Activated naive CD8-positive, alpha-beta T cell treated with anti-CD3 and anti-CD28 coated beads for 36 hours (primary cell): ENCODE measurements around the gene UBA7. TPM values are rescaled to one million over a fixed set of nuclear protein-coding genes. Genes with fewer than 3 reads are reported as not detected.
"Not testable (repeated sequence)": the region's sequence is repeated elsewhere in the genome, so short reads cannot be mapped to it uniquely, and the experiment has no call there.

Experiments
- DNase-seq: peaks from one replicate; pipeline ENCODE4 v3.0.0; 2021
- H3K27ac Mint-ChIP-seq: one replicate; pipeline ENCODE4 v1.8.0; 2022; ENCODE audit warnings: mild to moderate bottlenecking, moderate library complexity, mixed read lengths
- H3K27me3 Mint-ChIP-seq: one replicate; pipeline ENCODE4 v1.8.0; 2022; ENCODE audit warnings: mild to moderate bottlenecking, mixed read lengths
- H3K36me3 Mint-ChIP-seq: one replicate; pipeline ENCODE4 v1.8.0; 2021; ENCODE audit warnings: mild to moderate bottlenecking, mixed read lengths
- H3K4me1 Mint-ChIP-seq: one replicate; pipeline ENCODE4 v1.8.0; 2021; ENCODE audit warnings: mixed read lengths
- H3K4me3 Mint-ChIP-seq: one replicate; pipeline ENCODE4 v1.8.0; 2022; ENCODE audit warnings: mild to moderate bottlenecking, moderate library complexity, mixed read lengths
- H3K9me3 Mint-ChIP-seq: one replicate; pipeline ENCODE4 v1.8.0; 2022; ENCODE audit warnings: mixed read lengths
- total RNA-seq, 2 experiments: library from RNA; stranded (reverse); gene quantifications; one replicate each; pipeline ENCODE4 v1.2.3, GENCODE V29; 2021

The UBA7 gene
- total RNA-seq, 2 experiments from 2014 or later = 65.1 to 68.0 TPM

- no peaks in the 10 kb centered on the region for H3K36me3 Mint-ChIP-seq
- no peak overlapping the region for H3K4me3 Mint-ChIP-seq
- no peak for DNase-seq
- H3K27me3 Mint-ChIP-seq = peaks cover under 1% of the 10 kb centered on the region
- H3K4me1 Mint-ChIP-seq = peaks cover 2% of the 10 kb centered on the region
- no peak overlapping the region for H3K27ac Mint-ChIP-seq
- H3K9me3 Mint-ChIP-seq = no peaks in the 10 kb centered on the region
These were observed 18.5 kb downstream of the UBA7 start for GRCh38 chr3:49794926-49795905.

DNA sequence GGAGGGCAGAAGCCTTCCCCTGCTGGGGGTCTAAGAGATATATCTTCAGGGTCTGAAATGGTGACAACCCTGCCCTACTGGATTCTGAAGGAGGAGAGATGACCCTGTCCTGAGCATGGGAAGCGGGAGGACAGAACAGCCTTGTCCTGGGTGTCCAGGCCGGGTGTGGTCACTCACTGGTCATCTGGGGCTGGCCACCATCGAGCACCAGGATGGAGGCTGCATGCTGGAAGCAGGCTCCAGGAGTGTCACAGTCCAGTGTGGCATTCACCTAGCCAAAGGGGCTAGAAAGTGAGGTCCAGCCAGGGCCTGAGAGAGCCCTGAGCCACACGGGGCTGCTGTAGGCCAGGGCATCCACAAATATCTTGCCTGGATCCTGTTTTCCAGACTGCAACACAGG, 19.3 kb downstream of the UBA7 start:
- no peak for DNase-seq
- Mint-ChIP-seq H3K36me3 (no peaks in the 10 kb centered on the region), H3K4me1 (peaks cover 7% of the 10 kb centered on the region), H3K9me3 (no peaks in the 10 kb centered on the region), H3K27ac (no peak overlapping the region), H3K27me3 (no peaks in the 10 kb centered on the region), H3K4me3 (no peak overlapping the region)

- peaks cover 7% of the 10 kb centered on the region for H3K4me1 Mint-ChIP-seq
- no peaks in the 10 kb centered on the region for H3K36me3 Mint-ChIP-seq
- no peak for DNase-seq
- H3K27ac Mint-ChIP-seq = no peak overlapping the region
- no peaks in the 10 kb centered on the region for H3K9me3 Mint-ChIP-seq
- no peak overlapping the region for H3K4me3 Mint-ChIP-seq
- no peaks in the 10 kb centered on the region for H3K27me3 Mint-ChIP-seq
These were observed 20.2 kb downstream of the UBA7 start for GRCh38 chr3:49793486-49794085.

GRCh38 chr3:49792371-49793150, 21.2 kb downstream of the UBA7 start:
- Mint-ChIP-seq H3K4me3 (no peak overlapping the region), H3K27ac (no peak overlapping the region), H3K9me3 (no peaks in the 10 kb centered on the region), H3K4me1 (peaks cover 7% of the 10 kb centered on the region), H3K36me3 (no peaks in the 10 kb centered on the region), H3K27me3 (no peaks in the 10 kb centered on the region)
- no peak for DNase-seq

DNA sequence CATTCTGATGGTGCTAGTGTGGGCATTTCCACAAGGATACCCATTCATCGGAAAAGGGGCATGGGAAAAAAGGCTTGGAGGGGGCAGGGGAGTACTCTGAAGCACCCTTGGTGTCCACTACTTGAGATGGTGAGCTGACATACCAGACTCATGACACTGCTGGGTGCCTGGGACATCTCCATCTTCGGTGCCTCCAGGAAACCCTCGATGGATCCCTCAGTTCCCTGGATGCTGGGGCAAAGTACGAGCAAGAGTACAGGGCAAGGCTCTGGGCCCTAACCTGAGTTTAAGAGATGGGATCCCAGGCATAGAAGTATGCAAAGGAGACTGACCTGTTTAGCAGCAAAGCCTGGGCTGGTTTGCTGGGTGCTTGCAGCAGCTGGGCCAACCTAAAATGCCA, 22.2 kb downstream of the UBA7 start:
- Mint-ChIP-seq H3K36me3 (no peaks in the 10 kb centered on the region), H3K4me3 (no peak overlapping the region), H3K4me1 (peaks cover 15% of the 10 kb centered on the region), H3K9me3 (no peaks in the 10 kb centered on the region), H3K27ac (no peak overlapping the region), H3K27me3 (no peaks in the 10 kb centered on the region)
- DNase-seq = no peak

GRCh38 chr3:49790626-49791411, 22.9 kb downstream of the UBA7 start:
- H3K27me3 Mint-ChIP-seq = no peaks in the 10 kb centered on the region
- no peak overlapping the region for H3K27ac Mint-ChIP-seq
- no peak for DNase-seq
- H3K4me1 Mint-ChIP-seq = peaks cover 15% of the 10 kb centered on the region
- no peaks in the 10 kb centered on the region for H3K9me3 Mint-ChIP-seq
- H3K36me3 Mint-ChIP-seq = no peaks in the 10 kb centered on the region
- no peak overlapping the region for H3K4me3 Mint-ChIP-seq

DNA sequence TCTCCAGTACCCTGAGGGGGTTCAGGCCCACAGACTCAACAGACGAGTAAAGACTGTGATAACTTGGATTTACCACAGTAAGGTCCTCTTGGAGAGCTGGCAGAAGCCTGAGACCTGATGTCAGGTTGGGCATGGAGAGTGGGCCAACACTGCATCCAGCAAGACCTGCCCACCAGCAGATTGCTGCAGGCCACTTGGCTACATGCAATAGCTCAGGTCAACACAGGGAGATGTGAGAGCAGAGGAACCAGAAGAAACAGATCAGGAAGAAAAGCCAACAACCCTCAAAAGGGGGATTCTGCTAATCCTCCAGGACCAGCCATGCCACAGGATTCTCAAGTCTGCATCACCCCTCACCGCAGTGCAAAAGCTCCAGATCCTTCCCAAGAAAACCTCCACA, 25.7 kb downstream of the UBA7 start:
- Mint-ChIP-seq H3K27ac (no peak overlapping the region), H3K36me3 (peaks cover 10% of the 10 kb centered on the region), H3K27me3 (no peaks in the 10 kb centered on the region), H3K9me3 (no peaks in the 10 kb centered on the region), H3K4me1 (peaks cover 30% of the 10 kb centered on the region), H3K4me3 (no peak overlapping the region)
- no peak for DNase-seq

- H3K27ac Mint-ChIP-seq = no peak overlapping the region
These were observed 26.2 kb downstream of the UBA7 start for GRCh38 chr3:49787536-49787935.

DNA sequence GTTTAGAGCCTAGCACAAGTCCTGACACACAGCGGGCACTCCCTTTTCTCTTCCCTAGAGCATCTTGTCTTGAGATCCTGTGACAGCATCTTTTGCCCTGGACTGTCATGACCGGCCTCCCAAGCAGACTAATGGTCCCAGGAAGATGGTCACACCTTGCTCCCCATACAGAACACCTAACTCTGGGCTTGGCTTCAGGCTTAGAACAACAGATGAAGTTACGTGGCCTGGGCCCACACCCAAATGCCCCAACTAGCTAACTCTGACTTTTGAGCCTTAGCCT, 26.6 kb downstream of the UBA7 start:
- DNase-seq = no peak

More at GRCh38 chr3:49787536-49787935, 26.2 kb downstream of the UBA7 start:
- Mint-ChIP-seq H3K4me1 (peaks cover 30% of the 10 kb centered on the region), H3K27me3 (no peaks in the 10 kb centered on the region), H3K36me3 (peaks cover 10% of the 10 kb centered on the region), H3K4me3 (no peak overlapping the region), H3K9me3 (no peaks in the 10 kb centered on the region)
- DNase-seq = no peak

GRCh38 chr3:49786357-49787181, 27.2 kb downstream of the UBA7 start, which contains the start of gene IP6K1:
TSS of gene IP6K1 (minus strand) at chr3:49786542. CDS start at chr3:49748040, 38,502 bp downstream.
- H3K27ac Mint-ChIP-seq = peak within 1 kb of the TSS; percentile 93
- peaks cover 33% of the 10 kb centered on the region for H3K4me1 Mint-ChIP-seq
- no peaks in the 10 kb centered on the region for H3K9me3 Mint-ChIP-seq
- peak; percentile 99 for DNase-seq
- no peaks in the 10 kb centered on the region for H3K27me3 Mint-ChIP-seq
- peak within 1 kb of the TSS; percentile 87 for H3K4me3 Mint-ChIP-seq
- peaks cover 13% of the 10 kb centered on the region for H3K36me3 Mint-ChIP-seq

More for the DNA sequence above, 26.6 kb downstream of the UBA7 start:
- H3K4me1 Mint-ChIP-seq = peaks cover 33% of the 10 kb centered on the region
- peak overlapping the region; percentile 87 for H3K4me3 Mint-ChIP-seq
- H3K27ac Mint-ChIP-seq = peak overlapping the region; percentile 93
- H3K27me3 Mint-ChIP-seq = no peaks in the 10 kb centered on the region
- no peaks in the 10 kb centered on the region for H3K9me3 Mint-ChIP-seq
- H3K36me3 Mint-ChIP-seq = peaks cover 12% of the 10 kb centered on the region

DNA sequence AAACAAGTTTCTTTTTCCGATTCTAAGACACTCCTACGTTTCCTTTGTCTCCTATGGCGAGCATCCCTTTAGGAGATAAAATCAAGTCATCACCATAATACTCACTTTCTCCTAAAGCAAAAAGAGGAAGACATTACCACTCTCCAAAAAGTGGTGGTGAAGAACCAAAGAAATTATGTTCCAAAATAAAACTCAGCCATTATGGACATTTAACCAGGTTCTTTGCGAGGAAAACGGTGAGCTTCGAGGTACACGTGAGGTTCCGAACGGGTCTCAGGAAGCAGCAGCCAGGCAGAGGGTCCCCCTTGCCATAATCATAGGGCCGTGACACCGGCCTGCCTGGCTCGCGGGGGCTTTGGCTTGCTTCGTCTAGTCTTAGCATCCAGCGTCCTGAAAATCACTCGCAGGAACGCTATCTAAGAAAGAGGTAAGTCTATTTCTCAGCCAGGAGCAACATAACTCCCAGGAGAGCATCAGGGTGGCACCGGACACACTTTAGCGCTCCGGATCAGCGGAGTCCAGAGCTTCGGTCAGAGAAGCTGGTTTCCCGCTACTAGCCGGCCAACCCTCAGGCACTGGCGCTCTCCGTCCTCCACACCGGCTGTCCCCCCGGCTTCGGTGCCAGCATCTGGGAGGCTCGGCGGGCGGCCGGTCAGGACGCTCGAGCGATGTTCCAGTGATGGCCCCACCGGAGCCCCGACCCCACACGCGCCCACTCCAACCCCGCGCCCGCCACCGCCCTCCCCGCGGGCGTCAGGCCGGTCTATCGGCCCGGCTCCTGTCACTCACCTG, 28.0 kb downstream of the UBA7 start:
- peak overlapping the region; percentile 83 for H3K27ac Mint-ChIP-seq
- peak overlapping the region; percentile 87 for H3K4me3 Mint-ChIP-seq
- H3K4me1 Mint-ChIP-seq = peaks cover 41% of the 10 kb centered on the region
- H3K9me3 Mint-ChIP-seq = no peaks in the 10 kb centered on the region
- H3K27me3 Mint-ChIP-seq = no peaks in the 10 kb centered on the region
- DNase-seq = peak; percentile 38
- peaks cover 13% of the 10 kb centered on the region for H3K36me3 Mint-ChIP-seq

GRCh38 chr3:49782277-49782676, 31.5 kb downstream of the UBA7 start:
- not testable (repeated sequence) for H3K27me3 Mint-ChIP-seq, H3K4me3 Mint-ChIP-seq, DNase-seq, H3K9me3 Mint-ChIP-seq, H3K27ac Mint-ChIP-seq
- Mint-ChIP-seq H3K36me3 (peaks cover 26% of the 10 kb centered on the region), H3K4me1 (peaks cover 48% of the 10 kb centered on the region)
